Measurements from ENCODE around the gene PALLD.

Gene PALLD

DNA sequence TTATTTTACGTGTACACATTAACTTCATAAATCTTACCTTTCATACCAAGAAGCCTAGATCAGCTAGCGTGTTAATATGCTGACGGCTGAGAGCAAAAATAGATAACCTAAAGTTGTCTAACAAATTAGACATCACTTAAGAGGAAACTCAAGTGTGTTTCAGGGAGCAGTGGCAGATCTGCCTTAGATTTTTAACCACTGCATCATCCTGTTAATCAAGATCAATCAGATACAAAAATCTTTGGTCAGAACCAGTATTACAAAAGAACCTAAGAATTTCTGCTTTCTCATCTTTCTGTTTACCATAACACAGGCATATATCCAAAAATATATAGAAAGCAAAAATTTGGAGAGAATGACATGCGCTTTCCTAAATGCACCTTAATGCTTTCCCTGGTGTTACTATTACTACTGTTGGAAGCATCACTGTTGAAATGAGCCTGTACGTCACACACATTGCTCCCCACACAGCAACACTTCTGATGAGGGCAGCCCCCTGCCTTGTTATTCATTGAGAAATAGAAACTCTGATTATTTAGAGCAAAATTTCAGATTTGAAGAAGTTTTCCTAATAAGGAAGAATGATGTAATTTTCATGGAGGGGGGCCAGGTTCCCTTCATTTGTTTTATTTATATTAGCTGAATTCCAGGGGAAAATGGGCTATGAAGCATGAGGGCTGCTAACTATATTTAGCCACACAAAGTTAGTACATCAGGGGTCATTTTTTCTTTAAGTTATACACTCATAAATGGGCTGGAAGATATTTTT lies 360.9 kb downstream of the PALLD start:
- no peak for DNase-seq

DNA sequence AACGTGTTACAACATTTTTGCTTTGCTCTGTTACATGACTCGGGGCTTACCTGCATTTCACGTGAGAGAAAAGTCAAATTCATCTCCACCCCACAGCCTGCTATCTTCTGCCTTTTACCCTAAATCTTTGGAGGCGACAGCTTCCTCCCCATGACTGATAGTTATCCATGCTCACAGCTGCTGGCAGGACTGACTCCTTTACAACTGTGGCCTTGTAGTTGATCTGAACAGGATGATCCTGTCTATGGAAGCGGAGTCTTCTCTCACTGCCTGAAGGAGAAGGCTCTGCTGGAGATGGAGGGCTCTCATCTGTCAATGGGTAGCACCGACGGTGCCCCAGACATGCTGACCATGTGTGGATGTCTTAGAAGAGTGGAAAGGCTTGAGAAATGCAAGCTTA lies 362.2 kb downstream of the PALLD start:
- no peak for DNase-seq

DNA sequence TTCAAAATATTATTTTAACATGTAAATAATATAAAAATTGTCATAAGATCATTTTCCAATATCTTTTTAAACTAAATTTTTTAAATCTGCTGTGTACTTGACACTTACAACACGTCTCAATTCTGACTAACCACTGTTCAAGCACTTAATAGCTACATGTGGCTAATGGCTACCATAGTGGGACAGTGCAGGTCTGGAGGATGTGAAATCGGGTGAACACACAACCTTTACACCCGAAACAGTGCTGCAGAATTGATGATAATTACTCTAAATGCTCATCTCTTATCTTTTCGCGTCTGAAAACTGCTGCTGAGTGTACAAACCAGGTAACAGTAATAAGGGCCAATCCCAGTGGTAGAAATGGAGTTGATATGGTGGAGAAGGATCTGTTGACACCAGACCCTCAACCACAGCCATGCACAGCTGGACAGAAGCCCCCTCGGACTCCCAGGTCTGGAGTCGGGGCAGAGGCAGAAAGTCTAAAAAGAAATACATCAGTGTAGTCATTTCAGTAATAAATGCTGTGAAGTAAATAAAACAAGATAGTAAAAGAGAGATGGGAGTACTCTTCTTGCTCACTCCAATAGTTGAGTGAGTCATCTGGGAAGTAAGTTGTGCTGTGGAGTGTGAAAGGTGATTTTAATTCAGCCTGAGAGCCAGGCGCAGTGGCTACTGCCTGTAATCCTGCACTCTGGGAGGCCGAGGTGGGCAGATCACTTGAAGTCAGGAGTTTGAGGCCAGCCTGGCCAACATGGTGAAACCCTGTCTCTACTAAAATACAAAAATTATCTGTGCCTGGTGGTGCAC lies 363.2 kb downstream of the PALLD start:
- DNase-seq = no peak

DNA sequence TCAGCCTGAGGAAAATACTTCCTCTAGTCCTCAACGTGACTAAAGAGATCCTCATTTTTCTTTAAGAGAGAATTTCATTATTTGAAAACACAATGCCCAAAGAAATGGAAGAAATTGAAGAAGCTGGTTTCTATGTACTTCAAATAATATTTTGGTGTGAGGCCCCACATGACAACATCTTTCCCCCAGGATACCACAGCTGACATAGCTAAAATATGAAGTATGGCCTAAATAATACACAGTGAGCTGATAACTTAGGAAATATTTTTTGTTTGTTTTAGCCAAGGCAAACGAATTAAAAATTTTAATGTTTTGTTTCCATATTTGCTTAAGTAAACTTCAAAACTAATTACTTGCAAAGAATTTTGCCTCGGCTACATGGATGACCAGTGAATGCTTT lies 364.0 kb downstream of the PALLD start:
- peak; percentile 18 to 44 for DNase-seq

DNA sequence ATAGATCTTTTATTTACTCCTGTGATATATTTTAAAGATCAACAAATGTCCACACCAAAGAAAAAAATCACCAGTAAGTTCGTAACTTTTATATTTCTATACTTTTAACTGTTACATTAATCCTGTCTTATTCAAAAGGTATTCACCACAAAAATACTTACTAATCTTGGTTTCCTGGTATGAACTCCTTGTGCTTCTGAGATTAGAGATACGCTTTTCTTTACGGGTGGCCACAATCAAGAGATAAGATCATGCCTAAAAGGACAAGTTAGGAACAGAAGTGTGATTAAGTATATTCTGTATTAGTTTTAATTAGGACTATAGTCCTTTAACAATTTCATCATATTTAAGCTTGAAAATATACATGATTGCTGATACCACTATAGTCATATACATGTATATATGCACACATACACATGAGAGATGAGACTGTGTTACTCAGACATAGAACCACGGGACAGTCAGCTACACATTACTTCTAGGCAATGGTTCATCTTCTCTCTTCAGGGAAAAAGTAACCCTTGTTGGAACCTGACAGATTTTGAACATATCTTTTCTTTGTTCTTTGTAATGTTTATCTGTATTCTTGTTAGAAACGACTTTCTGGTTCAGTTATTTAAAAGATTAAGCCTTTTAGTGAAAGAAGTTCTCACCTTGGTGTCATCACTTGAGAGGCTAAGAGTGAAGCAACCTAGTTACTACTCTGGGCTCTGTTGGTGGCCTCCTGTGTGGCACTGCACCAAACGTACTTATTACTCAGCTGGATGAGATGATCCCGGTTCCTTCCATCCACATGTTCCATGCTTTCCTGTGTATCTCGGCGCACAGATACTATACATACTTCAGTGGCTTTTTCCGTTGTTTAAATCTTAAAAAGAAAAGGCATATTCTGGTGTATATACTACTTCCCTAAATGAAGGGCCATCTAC lies 367.1 kb downstream of the PALLD start:
- DNase-seq = no peak

DNA sequence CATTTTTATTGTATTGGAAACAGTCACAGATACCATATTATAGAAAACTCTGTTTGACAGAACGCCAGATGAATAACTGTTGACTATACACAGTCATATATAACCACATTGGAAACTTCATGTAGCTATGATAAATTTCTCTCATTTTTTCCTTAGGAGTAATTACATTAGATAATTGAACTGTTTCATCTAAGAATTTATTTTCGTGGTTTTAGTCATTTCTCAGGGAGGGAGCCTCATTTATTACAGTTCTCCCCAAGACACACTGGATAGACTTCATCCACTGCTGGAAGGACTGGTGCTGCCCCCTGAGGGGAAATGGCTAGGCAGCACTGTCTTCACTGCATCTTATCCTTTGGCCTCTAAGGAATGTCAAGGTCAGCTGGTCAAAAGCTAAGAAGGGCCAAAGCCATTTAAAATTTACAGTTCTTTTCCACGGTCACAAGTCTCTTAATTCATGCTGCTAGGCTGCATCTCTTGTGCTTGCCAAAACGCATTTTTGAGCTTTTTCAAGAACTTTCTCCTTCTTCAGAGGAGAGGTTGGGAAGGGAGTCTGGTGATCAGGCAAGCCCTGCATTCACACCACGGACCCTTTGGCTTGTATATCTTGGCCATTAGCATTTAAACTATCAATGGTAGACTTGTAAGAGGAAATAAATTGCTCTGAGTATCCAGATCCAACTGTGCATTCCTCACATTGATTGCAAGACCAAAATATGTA lies 368.1 kb downstream of the PALLD start:
- no peak for DNase-seq

DNA sequence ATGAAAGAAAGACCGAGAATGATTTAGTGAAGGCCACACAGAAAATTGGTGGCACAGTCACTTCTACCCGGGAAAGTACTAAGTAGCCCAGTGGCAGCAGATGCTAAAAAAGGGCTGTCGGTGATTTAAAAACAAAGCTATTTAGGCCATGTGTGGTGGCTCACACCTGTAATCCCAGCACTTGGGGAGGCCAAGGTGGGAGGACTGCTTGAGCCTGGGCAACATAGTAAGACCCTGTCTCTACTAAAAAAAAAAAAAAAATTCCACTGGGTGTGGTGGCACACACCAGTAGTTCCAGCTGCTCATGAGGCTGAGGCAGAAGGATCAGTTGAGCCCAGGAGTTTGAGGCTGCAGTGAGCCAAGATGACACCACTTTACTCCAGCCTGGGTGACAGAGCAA lies 369.0 kb downstream of the PALLD start:
- no peak for DNase-seq

DNA sequence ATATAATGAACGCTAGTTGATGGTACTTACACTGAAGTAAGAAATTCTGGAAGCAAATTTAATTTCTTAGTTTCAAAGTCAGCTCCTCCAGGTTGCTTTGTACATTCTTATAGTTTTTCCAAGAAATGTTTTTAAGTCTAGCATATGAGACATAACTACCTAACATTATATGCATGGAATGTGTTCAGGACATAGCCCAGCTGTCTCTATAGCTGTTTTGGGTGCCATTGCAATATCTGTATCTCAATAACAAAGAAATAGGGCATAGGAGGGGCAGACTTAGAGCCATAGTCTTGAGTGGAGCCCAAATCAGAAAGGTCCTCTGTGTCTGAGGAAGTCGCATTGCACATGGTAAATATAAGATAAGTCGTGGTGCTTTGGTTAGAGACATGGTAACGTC lies 369.8 kb downstream of the PALLD start:
- no peak for DNase-seq

DNA sequence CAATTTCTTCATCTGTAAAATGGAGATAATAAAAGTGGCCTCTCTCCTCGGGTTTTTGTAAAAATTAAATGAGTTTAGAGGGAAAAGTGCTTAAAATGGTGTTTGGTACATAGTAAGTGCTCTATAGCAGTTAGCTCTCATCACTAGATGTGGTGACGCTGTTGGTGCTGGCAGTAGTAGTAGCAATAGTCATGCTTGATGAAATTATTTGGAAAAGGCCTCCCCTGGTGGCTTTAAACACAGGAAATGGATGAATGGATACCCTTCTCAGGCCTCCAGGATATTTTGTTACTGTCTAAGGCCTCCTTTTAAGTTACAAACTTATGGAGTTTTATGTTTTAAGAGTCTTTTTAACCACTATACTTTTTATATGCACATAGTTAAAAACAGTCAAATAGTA lies 370.3 kb downstream of the PALLD start:
- DNase-seq = no peak

DNA sequence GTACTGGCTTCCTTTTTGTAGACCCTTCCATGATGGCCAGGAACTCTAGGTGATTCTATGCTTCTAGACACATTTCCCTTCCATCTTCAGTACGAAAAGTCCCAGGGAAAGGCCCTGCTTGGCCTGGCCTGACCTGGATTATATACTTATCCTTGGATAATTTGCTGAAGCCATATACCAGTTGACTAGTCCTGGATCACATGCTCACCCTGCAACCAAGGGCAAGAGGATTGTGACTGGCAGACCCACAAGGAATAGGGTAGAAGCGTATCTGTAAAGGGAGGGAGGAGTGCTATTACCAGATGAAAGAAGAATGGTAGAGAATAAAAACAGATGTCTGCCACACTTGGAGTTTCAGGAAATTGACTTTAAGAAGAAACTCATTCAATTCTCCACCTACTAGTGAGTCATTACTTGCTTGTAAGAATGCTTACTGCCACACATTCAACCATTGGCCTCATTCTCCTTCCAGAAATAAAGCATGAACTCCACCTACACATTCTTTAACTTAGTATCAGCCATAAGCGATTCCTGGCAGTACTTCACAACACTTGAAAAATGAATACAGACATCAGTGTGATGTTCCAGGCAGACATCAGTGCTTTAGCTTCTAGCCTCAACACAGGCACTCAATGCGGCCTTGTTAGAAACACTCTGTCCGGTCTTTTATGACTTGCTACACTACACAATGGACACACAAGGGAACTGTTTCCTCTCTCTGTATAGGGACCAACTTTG lies 371.4 kb downstream of the PALLD start:
- peak in 1 of 2 donors; percentile 51 for DNase-seq

DNA sequence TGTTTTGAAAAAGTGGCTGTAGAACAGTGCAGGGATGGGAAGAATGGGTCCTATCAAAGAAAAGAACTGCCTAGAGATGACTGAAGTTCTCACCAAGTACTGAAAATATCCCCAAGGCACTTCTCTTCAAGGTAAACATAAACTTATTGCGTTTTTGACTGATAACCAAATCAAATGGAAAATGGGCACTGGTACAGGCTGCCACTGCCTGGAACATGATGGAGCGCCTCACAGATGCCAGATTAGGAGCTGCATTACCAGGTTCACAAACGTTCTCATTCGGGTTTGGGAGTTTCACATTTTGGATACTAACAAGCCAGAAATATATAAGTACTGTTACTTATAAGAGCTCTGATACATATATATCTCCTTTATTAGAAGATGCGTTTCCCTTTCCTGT lies 371.9 kb downstream of the PALLD start:
- no peak for DNase-seq

DNA sequence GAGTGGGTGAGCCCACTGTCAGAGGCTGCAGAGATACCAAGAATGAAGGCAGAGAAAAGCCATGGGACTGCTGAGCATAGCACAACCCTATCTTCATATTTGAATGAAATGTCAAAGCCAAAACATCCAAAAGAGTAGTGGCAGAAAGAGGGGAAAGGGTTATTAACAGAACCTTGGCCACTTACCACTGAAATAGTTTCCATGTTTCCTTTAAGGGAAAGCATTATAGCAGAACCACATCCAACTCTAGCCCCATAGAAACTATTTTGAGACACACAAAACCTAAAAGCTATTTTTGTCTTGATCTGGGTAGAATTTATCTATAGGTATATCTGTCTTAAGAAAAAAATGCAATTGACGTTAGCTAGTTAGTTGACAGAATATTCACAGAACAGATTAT lies 373.2 kb downstream of the PALLD start:
- no peak for DNase-seq

DNA sequence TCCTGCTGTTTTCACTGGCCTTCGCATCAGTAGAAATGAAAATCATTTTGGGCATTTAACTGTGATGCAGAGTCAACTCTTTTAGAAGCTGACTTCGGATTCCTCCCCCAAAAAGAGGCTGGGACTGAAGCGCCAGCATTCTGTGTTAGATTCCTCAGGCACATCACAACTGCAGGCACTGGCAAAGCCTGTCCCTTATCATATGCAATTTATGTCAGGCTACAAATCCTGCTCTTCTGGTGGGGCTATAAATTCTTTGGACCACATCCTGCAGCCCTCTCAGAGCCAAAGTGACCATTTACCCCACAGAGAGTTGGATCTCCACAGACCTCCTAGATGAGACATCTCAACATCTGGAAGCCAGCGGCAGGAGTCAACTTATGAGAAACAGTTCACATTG lies 374.8 kb downstream of the PALLD start:
- DNase-seq = no peak

DNA sequence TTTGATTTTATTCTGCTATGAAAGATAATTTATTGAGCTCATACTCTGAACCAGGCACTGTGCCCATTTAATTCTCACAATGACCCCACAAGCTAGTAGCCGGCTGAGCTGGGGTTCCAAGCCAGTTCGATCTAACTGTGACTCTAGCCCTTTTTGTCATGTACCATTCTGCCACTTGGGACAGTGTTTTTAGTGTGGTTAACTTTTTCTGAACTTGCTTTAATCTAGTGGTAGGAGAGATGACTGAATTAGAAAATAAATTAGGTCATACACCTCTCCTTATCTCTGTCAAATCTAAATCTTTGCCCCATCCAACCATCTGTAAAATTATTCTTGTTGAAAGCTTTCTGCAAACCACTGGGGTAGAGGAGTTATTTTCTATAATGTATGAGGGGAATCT lies 377.2 kb downstream of the PALLD start:
- DNase-seq = no peak

DNA sequence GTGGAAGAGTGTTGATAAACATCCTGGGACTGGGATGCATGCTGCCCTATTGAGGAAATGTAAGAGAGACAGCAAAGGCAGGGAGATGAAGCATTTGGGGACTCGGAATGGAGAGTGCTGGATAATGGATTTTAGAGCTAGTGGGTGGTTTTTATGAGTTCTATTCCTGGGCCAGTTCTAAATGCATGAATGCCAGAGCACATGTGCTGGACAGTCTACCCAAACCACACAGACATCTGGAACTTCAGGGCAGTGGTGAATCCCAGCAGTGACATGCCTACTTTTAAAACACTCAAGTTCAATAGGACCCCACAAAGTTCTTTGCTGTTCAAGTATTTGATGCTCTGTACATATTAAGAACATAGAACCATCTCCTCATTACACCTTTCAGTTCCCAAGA lies 379.3 kb downstream of the PALLD start:
- DNase-seq = no peak

DNA sequence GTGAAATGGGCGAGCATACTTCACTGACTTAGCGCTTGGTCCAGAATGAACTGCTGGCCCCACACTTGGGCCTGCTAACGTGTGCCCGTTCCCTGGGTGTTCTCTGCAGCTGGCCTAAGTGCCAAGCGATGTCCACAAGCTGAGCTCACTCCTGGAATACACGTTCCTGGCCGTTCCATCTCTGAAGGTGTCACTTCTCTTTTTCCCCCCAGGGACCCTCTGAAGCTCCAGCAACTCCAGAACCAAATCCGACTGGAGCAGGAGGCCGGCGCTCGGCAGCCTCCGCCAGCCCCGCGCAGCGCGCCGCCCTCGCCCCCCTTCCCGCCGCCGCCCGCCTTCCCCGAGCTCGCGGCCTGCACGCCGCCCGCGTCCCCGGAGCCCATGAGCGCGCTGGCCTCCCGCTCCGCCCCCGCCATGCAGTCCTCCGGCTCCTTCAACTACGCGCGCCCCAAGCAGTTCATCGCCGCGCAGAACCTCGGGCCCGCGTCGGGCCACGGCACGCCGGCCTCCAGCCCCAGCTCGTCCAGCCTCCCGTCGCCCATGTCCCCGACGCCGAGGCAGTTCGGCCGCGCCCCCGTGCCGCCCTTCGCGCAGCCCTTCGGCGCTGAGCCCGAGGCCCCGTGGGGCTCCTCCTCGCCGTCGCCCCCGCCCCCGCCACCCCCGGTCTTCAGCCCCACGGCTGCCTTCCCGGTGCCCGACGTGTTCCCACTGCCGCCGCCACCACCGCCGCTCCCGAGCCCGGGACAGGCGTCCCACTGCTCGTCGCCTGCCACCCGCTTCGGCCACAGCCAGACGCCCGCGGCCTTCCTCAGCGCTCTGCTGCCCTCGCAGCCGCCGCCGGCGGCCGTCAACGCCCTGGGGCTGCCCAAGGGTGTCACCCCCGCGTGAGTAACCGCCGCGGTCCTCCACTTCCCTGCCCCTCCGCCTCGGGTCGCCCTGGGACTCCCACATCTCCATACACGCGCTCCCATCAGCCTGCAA lies 380.9 kb downstream of the PALLD start:
- peak; percentile 75 to 85 for DNase-seq

DNA sequence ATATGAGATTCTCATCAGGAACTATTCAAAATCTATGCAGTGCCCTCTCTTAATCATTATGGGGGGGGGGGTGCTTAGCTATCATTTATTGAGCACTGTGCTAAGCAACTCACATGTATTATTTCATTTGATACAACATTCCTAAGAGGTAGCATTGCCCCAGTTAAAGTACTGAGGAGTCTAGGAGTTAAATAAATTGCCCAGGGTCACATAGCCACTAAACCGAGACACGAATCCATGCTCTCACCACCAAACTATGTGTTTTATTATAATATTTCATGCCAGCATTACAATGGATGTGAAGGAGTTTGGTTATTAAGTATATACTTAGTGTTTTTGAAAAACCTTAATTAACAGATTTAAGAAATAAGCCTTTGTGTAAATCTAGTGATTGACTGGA lies 381.8 kb downstream of the PALLD start:
- no peak for DNase-seq

DNA sequence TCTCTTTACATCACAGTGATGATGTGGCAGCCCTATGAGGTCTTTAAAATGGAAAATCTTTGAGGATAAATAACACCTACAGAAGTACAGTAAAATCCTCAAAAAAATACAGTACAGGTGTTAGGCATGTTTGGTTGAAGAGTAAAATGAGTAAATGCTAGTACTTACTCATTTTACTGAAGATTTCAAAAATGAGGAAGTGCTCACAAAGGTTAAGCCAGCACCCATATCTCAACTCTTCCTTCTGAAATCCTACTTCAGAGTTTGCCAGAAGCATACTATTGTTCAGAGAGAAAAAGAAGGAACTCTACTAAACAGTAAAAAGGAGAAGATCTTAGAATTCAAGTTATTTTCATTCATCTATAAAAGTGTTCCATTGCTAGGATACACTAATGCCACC lies 382.3 kb downstream of the PALLD start:
- peak; percentile 53 to 77 for DNase-seq

DNA sequence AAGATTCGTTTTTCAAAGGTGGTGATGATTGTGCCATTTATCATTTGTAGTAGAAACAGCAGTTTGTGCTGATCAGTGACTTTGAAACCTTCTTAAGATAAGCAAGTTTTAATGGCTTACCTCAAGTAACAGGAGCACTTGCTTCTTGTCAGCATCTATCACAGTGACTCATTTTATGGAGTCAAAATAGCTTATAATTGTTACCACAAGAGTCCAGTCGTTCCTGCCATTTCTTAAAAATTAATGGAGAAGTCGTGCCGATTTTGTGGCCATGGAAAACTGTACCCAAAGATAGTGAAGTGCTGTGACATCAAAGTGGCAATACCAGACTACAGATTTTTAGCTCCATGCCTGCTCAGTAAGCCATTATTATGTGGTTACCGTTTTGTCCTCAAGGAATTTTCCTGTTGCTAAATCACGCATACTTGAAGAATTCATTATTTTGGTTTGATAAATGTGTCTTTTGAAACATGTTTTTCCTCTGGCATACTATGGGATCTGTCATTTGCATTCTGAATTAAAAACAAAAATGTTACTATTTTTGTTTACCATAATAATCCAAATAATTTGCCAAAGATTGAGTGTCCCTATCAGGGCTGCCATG lies 383.3 kb downstream of the PALLD start:
- DNase-seq = no peak
